SH-SY5Y (cell line): ENCODE measurements around the gene CLK4.

Experiments used
- GATA2 ChIP-seq: IDR thresholded peaks from 2 replicates; pipeline ENCODE4 v1.6.1; 2011; ENCODE audit warnings: mild to moderate bottlenecking, low read depth, low read length
- GATA3 ChIP-seq: IDR thresholded peaks from 2 replicates; pipeline ENCODE4 v1.6.1; 2011; ENCODE audit warnings: low read depth, mild to moderate bottlenecking, low read length, moderate library complexity

- TF ChIP-seq GATA2 (no peak), GATA3 (no peak)
Observed at GRCh38 chr5:178555771-178556211, 71.1 kb downstream of the CLK4 start.
